HS-5 (cell line): ENCODE results near the gene MROH9.

ENCODE experiments used
- DNase-seq: peaks from one replicate; pipeline ENCODE4 v3.0.0-alpha.2; 2012; ENCODE audit warnings: low read depth

The MROH9 gene

DNA sequence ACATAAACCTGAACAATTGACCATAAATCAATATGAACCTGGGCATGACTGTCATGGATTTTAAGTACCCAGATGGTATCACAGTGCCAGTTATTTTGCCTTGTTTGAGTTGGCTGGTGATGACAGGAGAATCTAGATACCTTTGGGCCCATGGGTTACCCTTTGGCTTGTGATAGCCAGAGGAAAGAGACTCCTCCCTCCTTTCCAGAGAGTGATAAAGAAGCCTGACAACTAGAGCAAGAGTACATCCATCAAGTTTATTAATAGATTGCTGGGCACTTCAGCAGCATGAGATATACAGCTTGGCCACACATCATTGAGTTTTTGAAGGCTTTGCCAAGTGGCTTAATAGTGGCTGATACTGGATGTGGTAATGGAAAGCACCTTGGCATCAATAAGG, 148.8 kb downstream of the MROH9 start:
- DNase-seq, result no peak

- no peak for DNase-seq
Observed at GRCh38 chr1:171084870-171085269, 149.5 kb downstream of the MROH9 start.

DNA sequence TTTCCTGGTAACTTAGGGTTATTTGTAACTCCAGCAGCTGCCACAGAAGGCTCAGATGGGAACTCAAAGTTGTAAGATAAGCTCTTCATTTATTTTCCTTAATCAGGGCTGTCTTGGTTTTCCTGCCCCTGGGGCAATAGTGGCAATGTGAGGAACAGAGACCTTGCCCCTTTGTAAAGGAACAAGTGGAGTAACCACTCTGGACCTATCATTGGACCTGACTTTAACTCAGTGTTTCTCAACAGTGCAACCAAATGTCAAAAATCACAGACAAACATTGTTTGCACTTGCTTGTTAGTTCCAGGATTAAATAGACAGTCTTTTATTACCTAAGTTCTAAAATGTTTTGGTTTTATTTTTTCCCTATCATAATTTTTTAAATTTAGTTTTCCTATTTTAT, 152.6 kb downstream of the MROH9 start:
- DNase-seq, result no peak

DNA sequence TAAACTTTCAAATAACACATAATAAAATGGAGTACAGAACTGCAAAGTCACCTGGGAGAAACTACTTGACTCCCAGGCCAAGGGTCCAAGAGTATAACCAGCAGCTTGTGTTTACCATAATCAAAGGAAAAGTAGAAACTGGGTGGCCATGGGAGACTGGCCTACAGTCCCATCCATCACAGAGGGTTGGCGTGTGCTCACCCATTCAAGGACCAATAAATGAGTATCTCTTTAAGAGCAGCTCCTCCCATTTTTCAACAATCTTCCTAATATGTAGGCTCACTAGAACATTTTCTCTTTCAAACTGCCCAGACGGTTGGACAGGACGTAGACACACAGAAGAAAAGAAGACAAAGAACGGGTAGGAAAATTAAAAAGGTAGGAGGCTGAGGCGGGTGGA, 155.3 kb downstream of the MROH9 start, which contains the start of gene FMO3:
Gene FMO3 (plus strand): TSS at position 302 of the 400 bp plus-strand sequence. CDS start 1,754 bp downstream, outside the sequence.
- DNase-seq, result no peak

DNA sequence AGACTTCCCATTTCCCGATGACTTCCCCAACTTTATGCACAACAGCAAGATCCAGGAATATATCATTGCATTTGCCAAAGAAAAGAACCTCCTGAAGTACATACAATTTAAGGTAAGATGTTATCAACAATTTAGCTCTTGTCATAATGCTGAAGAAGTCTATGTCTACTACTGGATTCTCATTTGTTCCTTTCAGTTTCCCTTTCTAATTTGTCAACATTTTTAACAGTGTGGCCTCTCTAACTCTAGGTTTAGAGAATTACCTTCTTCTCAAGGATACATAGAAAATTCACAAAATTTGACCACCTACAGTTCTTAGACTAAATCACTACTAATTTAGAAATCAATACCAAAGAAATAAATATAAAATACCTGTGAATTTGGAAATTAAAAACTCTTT, 168.5 kb downstream of the MROH9 start:
- DNase-seq, result no peak

DNA sequence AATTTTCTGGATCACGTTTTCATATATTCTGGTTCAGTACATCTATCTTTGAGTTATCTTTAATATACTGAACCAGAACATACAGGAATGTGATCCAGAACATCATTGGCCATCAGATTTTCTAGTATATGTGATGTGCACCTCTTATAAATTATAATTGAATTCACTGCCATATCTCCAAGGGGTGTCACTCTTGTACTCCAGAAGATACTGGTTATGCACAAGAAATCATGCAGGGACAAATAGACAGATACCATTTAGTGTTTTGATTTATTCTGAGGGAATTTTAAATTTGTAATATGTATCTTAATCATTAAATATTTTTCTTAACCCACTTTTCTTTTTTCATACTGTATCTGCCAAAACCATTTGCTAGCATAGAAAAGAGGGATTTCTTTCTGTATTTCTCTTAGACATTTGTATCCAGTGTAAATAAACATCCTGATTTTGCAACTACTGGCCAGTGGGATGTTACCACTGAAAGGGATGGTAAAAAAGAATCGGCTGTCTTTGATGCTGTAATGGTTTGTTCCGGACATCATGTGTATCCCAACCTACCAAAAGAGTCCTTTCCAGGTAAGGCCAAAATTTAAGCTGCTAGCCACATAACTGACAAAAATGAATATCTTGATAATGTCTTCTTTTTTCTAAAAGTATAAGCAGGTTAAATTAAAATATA, 172.1 kb downstream of the MROH9 start:
- no peak for DNase-seq

DNA sequence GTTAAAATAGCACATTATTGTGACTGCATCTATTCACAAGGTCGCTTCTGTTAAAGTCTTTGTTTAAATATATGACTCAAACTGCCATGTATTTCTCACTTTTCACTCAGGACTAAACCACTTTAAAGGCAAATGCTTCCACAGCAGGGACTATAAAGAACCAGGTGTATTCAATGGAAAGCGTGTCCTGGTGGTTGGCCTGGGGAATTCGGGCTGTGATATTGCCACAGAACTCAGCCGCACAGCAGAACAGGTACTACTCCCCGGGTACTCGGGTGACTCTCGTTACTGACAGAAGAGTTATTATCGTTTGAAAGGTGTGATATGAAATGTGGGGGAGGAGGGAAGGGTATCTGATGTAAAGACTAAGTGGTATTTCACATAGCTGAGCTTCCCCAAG, 172.6 kb downstream of the MROH9 start:
- DNase-seq, result no peak

DNA sequence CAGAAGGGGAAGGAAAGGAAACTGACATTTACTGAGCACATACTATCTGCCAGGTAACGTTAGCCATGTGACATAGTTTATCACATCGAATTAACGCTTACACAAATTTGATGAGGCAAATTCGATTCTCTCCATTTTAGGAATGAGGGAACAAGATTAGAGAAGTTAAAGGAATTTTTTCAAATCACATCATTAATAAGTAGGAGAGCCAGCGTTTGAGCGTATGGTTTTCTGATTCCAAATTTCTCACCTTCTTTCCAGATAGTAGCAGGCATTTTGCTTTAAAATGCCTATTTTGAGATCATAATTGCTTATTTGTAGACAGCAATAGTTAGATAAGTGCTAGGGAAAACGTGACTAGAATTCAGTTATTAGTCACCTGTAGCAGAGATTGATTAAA, 174.6 kb downstream of the MROH9 start:
- DNase-seq, result no peak

DNA sequence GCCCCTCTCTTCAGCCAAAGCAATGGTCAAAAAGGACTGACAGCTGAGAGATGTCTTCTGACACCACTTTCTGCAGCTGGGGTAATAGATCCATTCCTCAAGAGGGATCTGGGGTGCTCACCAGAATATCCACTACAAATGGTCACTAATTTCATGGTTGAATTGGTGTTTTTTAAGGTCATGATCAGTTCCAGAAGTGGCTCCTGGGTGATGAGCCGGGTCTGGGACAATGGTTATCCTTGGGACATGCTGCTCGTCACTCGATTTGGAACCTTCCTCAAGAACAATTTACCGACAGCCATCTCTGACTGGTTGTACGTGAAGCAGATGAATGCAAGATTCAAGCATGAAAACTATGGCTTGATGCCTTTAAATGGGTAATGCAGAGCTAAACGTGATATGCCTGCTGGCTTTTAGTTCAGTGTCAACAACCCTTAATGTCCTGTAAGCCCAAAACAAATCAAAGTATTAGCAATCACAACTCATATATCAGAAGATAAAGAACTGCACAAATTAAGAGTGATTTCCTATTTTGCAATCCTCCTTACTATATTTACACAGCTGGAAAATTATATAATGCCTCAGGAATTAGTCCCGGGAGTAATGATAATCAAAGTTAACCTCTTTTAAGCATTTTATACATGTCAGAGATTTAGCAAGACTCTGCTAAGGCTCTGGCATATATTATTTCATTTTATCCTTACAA, 175.4 kb downstream of the MROH9 start:
- DNase-seq, result no peak

GRCh38 chr1:171112119-171112518, 176.8 kb downstream of the MROH9 start:
- no peak for DNase-seq

GRCh38 chr1:171113382-171113781, 178.0 kb downstream of the MROH9 start:
- no peak for DNase-seq
